ENCODE data around the gene DRD4. TPM values are rescaled to one million over a fixed set of nuclear protein-coding genes. Genes with fewer than 3 reads are reported as not detected.
"Not testable (repeated sequence)": the region's sequence is repeated elsewhere in the genome, so short reads cannot be mapped to it uniquely, and the experiment has no call there.

Gene DRD4
- total RNA-seq, 2 experiments from 2014 or later: 0.21 to 0.30 TPM

DNA sequence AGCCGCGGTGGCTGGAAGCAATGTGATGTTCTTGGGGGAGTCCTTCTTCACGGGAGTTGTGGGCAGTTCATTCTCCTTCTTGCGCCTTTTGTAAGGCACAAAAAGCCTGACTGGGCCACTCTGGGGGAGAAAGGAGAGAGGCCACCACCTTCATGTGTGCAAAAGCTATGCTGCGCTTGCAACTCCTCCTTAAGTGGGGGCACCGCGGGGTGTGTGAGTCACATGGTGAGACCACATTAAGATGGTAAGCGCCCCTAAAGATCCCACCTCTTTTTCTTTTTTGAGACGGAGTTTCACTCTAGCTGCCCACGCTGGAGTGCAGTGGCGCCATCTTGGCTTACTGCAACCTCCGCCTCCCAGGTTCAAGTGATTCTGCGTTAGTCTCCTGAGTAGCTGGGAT, 43.9 kb downstream of the DRD4 start:
- Mint-ChIP-seq H3K9me3 (no peaks in the 10 kb centered on the region), H3K4me3 (no peak overlapping the region), H3K27ac (no peak overlapping the region), H3K4me1 (no peaks in the 10 kb centered on the region), H3K36me3 (ENCODE audit: low read depth) (peaks cover 31% of the 10 kb centered on the region), H3K27me3 (no peaks in the 10 kb centered on the region)
- ChIA-PET CTCF (interaction anchor here (1.1 to 1.7 kb wide), 4 partner anchors 14 to 68 kb away, joined by 3 to 4 read pairs (median 4); partner anchors contain the start of genes DEAF1 and TMEM80), POLR2A (no interaction called here)
- DNase-seq: no peak

- Mint-ChIP-seq H3K36me3 (ENCODE audit: low read depth) (peaks cover 53% of the 10 kb centered on the region), H3K27ac (no peak overlapping the region), H3K4me3 (no peak overlapping the region), H3K9me3 (no peaks in the 10 kb centered on the region), H3K27me3 (no peaks in the 10 kb centered on the region), H3K4me1 (peaks cover 17% of the 10 kb centered on the region)
- DNase-seq: no peak
- POLR2A ChIA-PET: no interaction called here
- CTCF ChIA-PET: interaction anchor here (0.6 kb wide), 1 partner anchor 10 kb away, joined by 3 read pairs; no protein-coding TSS in a partner anchor
Observed at GRCh38 chr11:686451-687243, 49.6 kb downstream of the DRD4 start.

GRCh38 chr11:687751-688150, 50.7 kb downstream of the DRD4 start:
- H3K27ac Mint-ChIP-seq: no peak overlapping the region
- no peaks in the 10 kb centered on the region for H3K9me3 Mint-ChIP-seq
- no peak for DNase-seq
- no peaks in the 10 kb centered on the region for H3K27me3 Mint-ChIP-seq
- POLR2A ChIA-PET: no interaction called here
- H3K36me3 Mint-ChIP-seq (ENCODE audit: low read depth): peaks cover 45% of the 10 kb centered on the region
- no peak overlapping the region for H3K4me3 Mint-ChIP-seq
- CTCF ChIA-PET: no interaction called here
- H3K4me1 Mint-ChIP-seq: peaks cover 25% of the 10 kb centered on the region

DNA sequence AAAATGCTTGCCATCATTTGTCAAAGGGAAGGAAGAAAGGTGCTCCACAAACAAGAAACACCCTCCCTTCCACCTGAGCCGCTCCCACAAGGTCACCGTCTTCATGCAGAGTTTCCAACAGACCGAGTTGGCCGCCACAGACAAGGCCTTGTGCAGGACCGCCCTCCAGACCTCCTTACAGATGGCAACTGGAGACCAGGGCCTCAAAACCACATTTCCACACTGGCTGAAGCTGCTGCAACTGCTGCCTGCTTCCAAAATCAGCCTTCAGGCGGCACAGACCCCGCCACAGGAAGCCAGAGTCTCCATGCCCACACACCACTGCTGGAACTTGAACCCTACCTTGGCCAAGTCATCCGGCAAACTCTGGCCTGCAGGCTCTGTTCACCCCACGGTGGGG, 51.6 kb downstream of the DRD4 start:
- Mint-ChIP-seq H3K27me3 (no peaks in the 10 kb centered on the region), H3K27ac (no peak overlapping the region), H3K4me1 (peaks cover 35% of the 10 kb centered on the region), H3K36me3 (ENCODE audit: low read depth) (peaks cover 44% of the 10 kb centered on the region), H3K4me3 (no peak overlapping the region), H3K9me3 (no peaks in the 10 kb centered on the region)
- no peak for DNase-seq
- ChIA-PET POLR2A (no interaction called here), CTCF (interaction anchor here (0.8 kb wide), 1 partner anchor 170 kb away, joined by 3 read pairs; no protein-coding TSS in a partner anchor)

DNA sequence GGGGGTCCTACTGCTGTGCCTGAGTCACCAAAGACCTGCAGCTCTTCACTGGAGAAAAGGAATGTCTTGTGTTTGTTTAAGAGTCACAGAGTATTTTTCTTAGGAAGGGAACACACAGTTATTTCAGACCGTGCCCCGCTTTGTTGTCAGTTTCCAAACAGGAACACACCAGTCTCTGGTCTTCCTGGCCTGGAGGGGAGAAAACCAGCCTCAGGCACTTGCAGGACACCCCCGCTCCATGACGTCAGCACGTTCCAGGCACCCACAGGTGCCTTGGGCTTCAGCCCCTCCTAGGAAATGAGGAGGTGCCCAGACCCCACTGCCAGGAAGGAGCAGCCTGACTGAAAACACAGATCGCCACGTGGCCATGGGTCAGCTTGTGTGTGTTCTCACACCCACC, 52.6 kb downstream of the DRD4 start:
- peaks cover 36% of the 10 kb centered on the region for H3K36me3 Mint-ChIP-seq (ENCODE audit: low read depth)
- H3K27me3 Mint-ChIP-seq: no peaks in the 10 kb centered on the region
- H3K4me3 Mint-ChIP-seq: no peak overlapping the region
- H3K4me1 Mint-ChIP-seq: peaks cover 38% of the 10 kb centered on the region
- no peak for DNase-seq
- ChIA-PET CTCF (interaction anchor here (0.8 kb wide), 1 partner anchor 171 kb away, joined by 3 read pairs; no protein-coding TSS in a partner anchor), POLR2A (no interaction called here)
- no peak overlapping the region for H3K27ac Mint-ChIP-seq
- no peaks in the 10 kb centered on the region for H3K9me3 Mint-ChIP-seq

DNA sequence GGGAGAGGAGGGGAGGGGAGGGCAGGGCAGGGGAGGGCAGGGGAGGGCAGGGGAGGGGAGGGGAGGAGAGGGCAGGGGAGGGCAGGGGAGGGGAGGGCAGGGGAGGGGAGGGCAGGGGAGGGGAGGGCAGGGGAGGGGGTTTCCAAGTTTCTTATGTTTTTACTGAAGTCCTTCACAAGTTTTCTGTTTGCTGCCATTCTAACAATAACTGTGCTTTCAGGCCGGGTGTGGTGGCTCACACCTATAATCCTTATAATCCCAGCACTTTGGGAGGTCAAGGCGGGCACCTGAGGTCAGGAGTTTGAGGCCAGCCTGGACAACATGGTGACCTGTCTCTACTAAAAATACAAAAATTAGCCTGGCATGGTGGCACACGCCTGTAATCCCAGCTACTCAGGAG, 53.2 kb downstream of the DRD4 start:
- DNase-seq: not testable (repeated sequence)
- CTCF ChIA-PET: interaction anchor here (0.6 kb wide), 1 partner anchor 11 kb away, joined by 3 read pairs; no protein-coding TSS in a partner anchor

More for the DNA sequence above, 53.2 kb downstream of the DRD4 start:
- H3K27ac Mint-ChIP-seq, H3K9me3 Mint-ChIP-seq, H3K27me3 Mint-ChIP-seq, H3K4me3 Mint-ChIP-seq, POLR2A ChIA-PET: not testable (repeated sequence)
- H3K4me1 Mint-ChIP-seq: peaks cover 38% of the 10 kb centered on the region
- H3K36me3 Mint-ChIP-seq (ENCODE audit: low read depth): peaks cover 34% of the 10 kb centered on the region

Other genes with a start within 250 kb of the DRD4 start
- not detected for gene PKP3, start 243.1 kb upstream of the DRD4 start, total RNA-seq
- gene SIGIRR, start 222.3 kb upstream of the DRD4 start, total RNA-seq: 100 to 1,000 TPM; 226 to 255 TPM
- 10 to 100 TPM; 88.2 to 94.2 TPM for gene ANO9, start 195.3 kb upstream of the DRD4 start, total RNA-seq
- gene PTDSS2, start 187.0 kb upstream of the DRD4 start, total RNA-seq: 10 to 100 TPM; 22.7 to 25.2 TPM
- 10 to 100 TPM; 90.6 to 99.5 TPM for gene RNH1, start 130.0 kb upstream of the DRD4 start, total RNA-seq
- gene HRAS, start 101.7 kb upstream of the DRD4 start, total RNA-seq: 10 to 100 TPM; 51.7 to 63.5 TPM
- 1 to 10 TPM; 2.0 to 2.1 TPM for gene LRRC56, start 99.7 kb upstream of the DRD4 start, total RNA-seq
- 1 to 10 TPM; 3.4 to 4.8 TPM for gene LMNTD2, start 76.5 kb upstream of the DRD4 start, total RNA-seq
- gene RASSF7, start 76.3 kb upstream of the DRD4 start, total RNA-seq: 10 to 100 TPM; 30.7 to 38.1 TPM
- 10 to 100 TPM; 46.8 to 48.6 TPM for gene PHRF1, start 60.8 kb upstream of the DRD4 start, total RNA-seq
- 100 to 1,000 TPM; 152 to 154 TPM for gene IRF7, start 21.3 kb upstream of the DRD4 start, total RNA-seq
- gene CDHR5, start 12.3 kb upstream of the DRD4 start, total RNA-seq: not detected
- gene SCT, start 10.1 kb upstream of the DRD4 start, total RNA-seq: not detected
- 10 to 100 TPM; 44.0 to 48.8 TPM for gene DEAF1, start 58.0 kb downstream of the DRD4 start, total RNA-seq
- gene TMEM80, start 58.5 kb downstream of the DRD4 start, total RNA-seq: 10 to 100 TPM; 39.1 to 44.7 TPM
- 10 to 100 TPM in 1 of 2 experiments, 1 to 10 TPM in 1; 7.8 to 11.9 TPM for gene EPS8L2, start 69.0 kb downstream of the DRD4 start, total RNA-seq
- gene TALDO1, start 110.2 kb downstream of the DRD4 start, total RNA-seq: 100 to 1,000 TPM; 219 to 268 TPM
- gene GATD1, start 140.2 kb downstream of the DRD4 start, total RNA-seq: 10 to 100 TPM; 58.2 to 62.1 TPM
- gene CEND1, start 152.8 kb downstream of the DRD4 start, total RNA-seq: under 1 TPM; 0.20 to 0.60 TPM
- gene SLC25A22, start 161.0 kb downstream of the DRD4 start, total RNA-seq: 10 to 100 TPM; 45.9 to 49.1 TPM
- gene PIDD1, start 168.0 kb downstream of the DRD4 start, total RNA-seq: 10 to 100 TPM; 47.9 to 60.4 TPM
- 1,000 to 10,000 TPM; 1,927 to 2,229 TPM for gene RPLP2, start 172.7 kb downstream of the DRD4 start, total RNA-seq
- 10 to 100 TPM; 68.9 to 71.9 TPM for gene PNPLA2, start 181.6 kb downstream of the DRD4 start, total RNA-seq
- 1 to 10 TPM; 7.7 to 8.1 TPM for gene CRACR2B, start 190.7 kb downstream of the DRD4 start, total RNA-seq
- 10 to 100 TPM; 35.4 to 37.6 TPM for gene CD151, start 195.7 kb downstream of the DRD4 start, total RNA-seq
- gene POLR2L, start 205.3 kb downstream of the DRD4 start, total RNA-seq: 10 to 100 TPM; 90.3 to 96.0 TPM
- gene TSPAN4, start 205.6 kb downstream of the DRD4 start, total RNA-seq: 1 to 10 TPM; 7.7 to 7.9 TPM

All from activated CD4-positive, alpha-beta T cell treated with anti-CD3 and anti-CD28 coated beads, Interleukin-2, amount 10 ng/mL, durations not matched to agents 7 days and 5 days (primary cell).